GM03348 (cell line): ENCODE data around the gene WDR91.

Experiments
- DNase-seq: peaks from one replicate; pipeline ENCODE4 v3.0.0; 2012; ENCODE audit warnings: low spot score

The WDR91 gene

GRCh38 chr7:135160858-135161653 is 50.3 kb downstream of the WDR91 start:
- no peak for DNase-seq

GRCh38 chr7:135160098-135160857 is 51.0 kb downstream of the WDR91 start:
- no peak for DNase-seq

- no peak for DNase-seq
These were observed 51.8 kb downstream of the WDR91 start for GRCh38 chr7:135159359-135160085.

GRCh38 chr7:135158874-135159273 is 52.5 kb downstream of the WDR91 start:
- no peak for DNase-seq

- no peak for DNase-seq
These were observed 53.1 kb downstream of the WDR91 start for GRCh38 chr7:135158141-135158655.

GRCh38 chr7:135156290-135156689 is 55.0 kb downstream of the WDR91 start:
- no peak for DNase-seq

GRCh38 chr7:135154734-135155133 is 56.6 kb downstream of the WDR91 start:
- DNase-seq: no peak

- DNase-seq: no peak
These were observed 58.9 kb downstream of the WDR91 start for GRCh38 chr7:135152442-135152841.

- DNase-seq: no peak
These were observed 59.8 kb downstream of the WDR91 start for GRCh38 chr7:135151533-135151932.

GRCh38 chr7:135151132-135151531 is 60.2 kb downstream of the WDR91 start:
- DNase-seq: no peak

- no peak for DNase-seq
These were observed 61.1 kb downstream of the WDR91 start for GRCh38 chr7:135150072-135150782.

GRCh38 chr7:135147899-135148721 is 63.2 kb downstream of the WDR91 start, which contains the start of gene TMEM140:
Gene TMEM140, plus strand, starts transcription at chr7:135148072. Its CDS starts 16,370 bp downstream, at chr7:135164442.
- DNase-seq: no peak

- no peak for DNase-seq
These were observed 63.9 kb downstream of the WDR91 start for GRCh38 chr7:135147341-135147898.

- no peak for DNase-seq
These were observed 67.2 kb downstream of the WDR91 start for GRCh38 chr7:135143885-135144668.
